OCI-LY1 (cell line): Measurements from ENCODE around the gene CYBA.
"Not testable (repeated sequence)": the region's sequence is repeated elsewhere in the genome, so short reads cannot be mapped to it uniquely, and the experiment has no call there.

Source experiments
- H2AFZ ChIP-seq: fragments of 200-600 bp; sonication (generic), shearing (Covaris generic); 2 replicates; pipeline ENCODE4 v1.6.0; 2014; ENCODE audit warnings: antibody characterized with exemption, mild to moderate bottlenecking, low read length
- H3F3A ChIP-seq: fragments of 200-600 bp; sonication (generic), shearing (Covaris generic); 2 replicates; pipeline ENCODE4 v1.6.0; 2014; ENCODE audit warnings: mild to moderate bottlenecking, antibody characterized with exemption, low read length, moderate library complexity; ENCODE audit not compliant: insufficient read depth
- H3K27ac ChIP-seq: fragments of 200-600 bp; sonication (generic); 2 replicates; pipeline ENCODE4 v1.5.1; 2014; ENCODE audit warnings: low read length, mixed run types, mild to moderate bottlenecking, low read depth; ENCODE audit not compliant: poor library complexity, severe bottlenecking
- H3K27me3 ChIP-seq: fragments of 200-600 bp; sonication (generic); 2 replicates; pipeline ENCODE4 v1.6.0; 2014; ENCODE audit warnings: antibody characterized with exemption, mild to moderate bottlenecking, low read length, moderate library complexity; ENCODE audit not compliant: insufficient read depth
- H3K36me3 ChIP-seq: fragments of 200-600 bp; sonication (generic); 2 replicates; pipeline ENCODE4 v1.6.1; 2014; ENCODE audit warnings: mild to moderate bottlenecking, antibody characterized with exemption, low read length, moderate library complexity, mixed read lengths; ENCODE audit not compliant: insufficient read depth
- H3K4me1 ChIP-seq: fragments of 200-600 bp; sonication (generic); 2 replicates; pipeline ENCODE4 v1.5.1; 2014; ENCODE audit warnings: mild to moderate bottlenecking, low read length, moderate library complexity; ENCODE audit not compliant: insufficient read depth, severe bottlenecking
- H3K4me2 ChIP-seq: fragments of 200-600 bp; sonication (generic), shearing (Covaris generic); 2 replicates; pipeline ENCODE4 v1.6.1; 2014; ENCODE audit warnings: low read length
- H3K4me3 ChIP-seq: fragments of 200-600 bp; sonication (generic); 2 replicates; pipeline ENCODE4 v1.5.1; 2014; ENCODE audit warnings: low read length, low read depth, mild to moderate bottlenecking, mixed read lengths; ENCODE audit not compliant: poor library complexity, severe bottlenecking
- H3K79me2 ChIP-seq: fragments of 200-600 bp; shearing (Covaris generic); 2 replicates; pipeline ENCODE4 v1.6.1; 2016; ENCODE audit warnings: mixed run types, low read length, mixed read lengths; ENCODE audit not compliant: insufficient read depth
- H3K9ac ChIP-seq: fragments of 200-600 bp; sonication (generic), shearing (Covaris generic); 2 replicates; pipeline ENCODE4 v1.6.1; 2014; ENCODE audit warnings: mild to moderate bottlenecking, low read length, mixed read lengths
- H3K9me2 ChIP-seq: fragments of 200-600 bp; sonication (generic), shearing (Covaris generic); 2 replicates; pipeline ENCODE4 v1.6.1; 2014; ENCODE audit warnings: low read depth, mild to moderate bottlenecking, low read length, mixed read lengths
- H3K9me3 ChIP-seq: fragments of 200-600 bp; shearing (Covaris generic); 2 replicates; pipeline ENCODE4 v1.6.1; 2014; ENCODE audit warnings: low read length, mixed read lengths
- H4K20me1 ChIP-seq: fragments of 200-600 bp; sonication (generic), shearing (Covaris generic); 2 replicates; pipeline ENCODE4 v1.6.0; 2016; ENCODE audit warnings: mild to moderate bottlenecking, low read length; ENCODE audit not compliant: insufficient read depth
- CTCF ChIP-seq: fragments of 200-600 bp; sonication (generic), shearing (Covaris generic); IDR thresholded peaks from 2 replicates; pipeline ENCODE4 v1.5.1; 2017; ENCODE audit warnings: mild to moderate bottlenecking, antibody characterized with exemption, low read length, moderate library complexity, mixed read lengths
- EZH2 ChIP-seq: fragments of 200-600 bp; sonication (generic), shearing (Covaris generic); IDR thresholded peaks from 2 replicates; pipeline ENCODE4 v1.8.0; 2017; ENCODE audit warnings: borderline replicate concordance, mixed run types, mild to moderate bottlenecking, antibody characterized with exemption, low read length, moderate library complexity, mixed read lengths

The CYBA gene

GRCh38 chr16:88671806-88672205 is 21.0 kb upstream of the CYBA start:
- Histone ChIP-seq H3K27ac (no peak overlapping the region), H3K36me3 (peaks cover 39% of the 10 kb centered on the region), H3K4me1 (no peaks in the 10 kb centered on the region), H2AFZ (no peak overlapping the region), H3K4me3 (no peak overlapping the region), H3F3A (no peaks in the 10 kb centered on the region), H4K20me1 (no peaks in the 10 kb centered on the region), H3K9ac (no peak overlapping the region), H3K79me2 (no peaks in the 10 kb centered on the region), H3K4me2 (no peak overlapping the region), H3K9me2 (no peaks in the 10 kb centered on the region), H3K27me3 (no peaks in the 10 kb centered on the region; the same call in 1 of the 2 replicates), H3K9me3 (no peaks in the 10 kb centered on the region)
- TF ChIP-seq EZH2, result no peak
- no peak for TF ChIP-seq CTCF

- Histone ChIP-seq H3F3A (no peaks in the 10 kb centered on the region), H3K4me1 (peaks cover 8% of the 10 kb centered on the region), H3K4me2 (no peak overlapping the region), H3K27ac (no peak overlapping the region), H3K36me3 (peaks cover 30% of the 10 kb centered on the region), H3K9ac (no peak overlapping the region), H4K20me1 (no peaks in the 10 kb centered on the region), H2AFZ (no peak overlapping the region), H3K9me3 (no peaks in the 10 kb centered on the region), H3K79me2 (no peaks in the 10 kb centered on the region), H3K4me3 (no peak overlapping the region), H3K9me2 (no peaks in the 10 kb centered on the region), H3K27me3 (no peaks in the 10 kb centered on the region)
- TF ChIP-seq EZH2 (no peak), CTCF (no peak)
Observed at GRCh38 chr16:88669980-88670379, 19.1 kb upstream of the CYBA start.

GRCh38 chr16:88669493-88669892 is 18.6 kb upstream of the CYBA start:
- H3K27me3 ChIP-seq, H3F3A ChIP-seq, H2AFZ ChIP-seq, H3K4me2 ChIP-seq, H3K27ac ChIP-seq, H3K79me2 ChIP-seq, H3K9me3 ChIP-seq, H3K9me2 ChIP-seq, H4K20me1 ChIP-seq, H3K4me3 ChIP-seq, H3K9ac ChIP-seq: not testable (repeated sequence)
- H3K36me3 ChIP-seq, result peaks cover 27% of the 10 kb centered on the region
- H3K4me1 ChIP-seq, result peaks cover 13% of the 10 kb centered on the region

- 0 out of 2 replicates have a peak, but pooled peaks cover under 1% of the 10 kb centered on the region for H3K79me2 ChIP-seq
- no peak for TF ChIP-seq CTCF
- TF ChIP-seq EZH2, result no peak
- H3K4me3 ChIP-seq, result no peak overlapping the region
- H3K4me1 ChIP-seq, result peaks cover 19% of the 10 kb centered on the region
- no peaks in the 10 kb centered on the region for H4K20me1 ChIP-seq
- H2AFZ ChIP-seq, result no peak overlapping the region
- no peak overlapping the region for H3K4me2 ChIP-seq
- no peak overlapping the region for H3K9ac ChIP-seq
- peaks cover 15% of the 10 kb centered on the region for H3K36me3 ChIP-seq
- no peaks in the 10 kb centered on the region for H3K9me2 ChIP-seq
- no peak overlapping the region for H3K27ac ChIP-seq
- no peaks in the 10 kb centered on the region for H3K27me3 ChIP-seq
- H3K9me3 ChIP-seq, result no peaks in the 10 kb centered on the region
- H3F3A ChIP-seq, result no peaks in the 10 kb centered on the region
Observed at GRCh38 chr16:88667461-88667860, 16.6 kb upstream of the CYBA start.
